H1 (cell line): ENCODE data around the gene TAOK1.

ENCODE experiments used
- KDM5A ChIP-seq: fragments of 200-600 bp; IDR thresholded peaks from 2 replicates; pipeline ENCODE4 v1.7.1; 2012; ENCODE audit warnings: mild to moderate bottlenecking, low read length, inconsistent platforms, mixed read lengths
- PHF8 ChIP-seq: fragments of 200-600 bp; sonication (generic); conservative IDR thresholded peaks from 2 replicates; pipeline ENCODE4 v1.7.1; 2012; ENCODE audit warnings: low read depth, mild to moderate bottlenecking, inconsistent platforms, low read length, moderate library complexity
- RAD21 ChIP-seq, 2 experiments: IDR thresholded peaks in 1 of 2; conservative IDR thresholded peaks in 1 of 2; 2 replicates each; pipeline ENCODE4 v1.6.1; 2011; ENCODE audit warnings: low read depth in 2 of 2, low read length in 2 of 2, improper control_type of control experiment in 1 of 2, inconsistent platforms in 1 of 2, mild to moderate bottlenecking in 1 of 2, moderate library complexity in 1 of 2
- SUZ12 ChIP-seq: fragments of 200-600 bp; sonication (generic); IDR thresholded peaks from 2 replicates; pipeline ENCODE4 v1.6.1; 2012; ENCODE audit warnings: mild to moderate bottlenecking, inconsistent platforms, low read length, moderate library complexity, mixed read lengths
- TBP ChIP-seq: IDR thresholded peaks from 2 replicates; pipeline ENCODE4 v1.6.1; 2011; ENCODE audit warnings: low read depth, low read length, improper control_type of control experiment
- USF2 ChIP-seq: IDR thresholded peaks from 2 replicates; pipeline ENCODE4 v1.6.1; 2011; ENCODE audit warnings: low read length, improper control_type of control experiment

- TF ChIP-seq SUZ12 (no peak), KDM5A (no peak), TBP (no peak), RAD21 (IDR thresholded peaks at IDR 0.05 in 1 of 2, conservative IDR thresholded peaks at IDR 0.05 in 1 of 2; ENCODE audit: low read depth in 2 of 2, low read length in 2 of 2) (no peak), USF2 (no peak), PHF8 (no peak)
Observed at GRCh38 chr17:29561554-29562517, 171.7 kb downstream of the TAOK1 start.
